ENCODE data around the gene USP32.

DNA sequence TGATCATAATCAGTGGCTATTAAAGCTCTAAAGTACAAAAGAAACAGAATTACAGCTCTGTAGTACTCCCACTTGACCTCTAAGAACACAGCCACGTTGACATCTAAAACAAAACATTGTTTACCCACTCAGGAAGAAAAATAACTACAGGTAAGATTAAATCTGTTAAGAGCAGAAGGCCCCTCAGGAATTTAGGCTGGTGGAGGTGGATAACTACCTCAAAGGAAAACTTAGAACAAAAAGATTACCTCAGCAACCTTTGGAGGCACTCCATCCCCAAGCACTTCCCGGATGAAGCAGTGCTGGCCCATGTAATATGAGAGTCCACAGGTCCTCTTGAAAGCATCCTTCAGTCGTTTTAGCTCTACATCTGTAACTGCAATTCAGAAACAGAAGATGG lies 46.7 kb downstream of the USP32 start:
- TF ChIP-seq, protein P1, sequence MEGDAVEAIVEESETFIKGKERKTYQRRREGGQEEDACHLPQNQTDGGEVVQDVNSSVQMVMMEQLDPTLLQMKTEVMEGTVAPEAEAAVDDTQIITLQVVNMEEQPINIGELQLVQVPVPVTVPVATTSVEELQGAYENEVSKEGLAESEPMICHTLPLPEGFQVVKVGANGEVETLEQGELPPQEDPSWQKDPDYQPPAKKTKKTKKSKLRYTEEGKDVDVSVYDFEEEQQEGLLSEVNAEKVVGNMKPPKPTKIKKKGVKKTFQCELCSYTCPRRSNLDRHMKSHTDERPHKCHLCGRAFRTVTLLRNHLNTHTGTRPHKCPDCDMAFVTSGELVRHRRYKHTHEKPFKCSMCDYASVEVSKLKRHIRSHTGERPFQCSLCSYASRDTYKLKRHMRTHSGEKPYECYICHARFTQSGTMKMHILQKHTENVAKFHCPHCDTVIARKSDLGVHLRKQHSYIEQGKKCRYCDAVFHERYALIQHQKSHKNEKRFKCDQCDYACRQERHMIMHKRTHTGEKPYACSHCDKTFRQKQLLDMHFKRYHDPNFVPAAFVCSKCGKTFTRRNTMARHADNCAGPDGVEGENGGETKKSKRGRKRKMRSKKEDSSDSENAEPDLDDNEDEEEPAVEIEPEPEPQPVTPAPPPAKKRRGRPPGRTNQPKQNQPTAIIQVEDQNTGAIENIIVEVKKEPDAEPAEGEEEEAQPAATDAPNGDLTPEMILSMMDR (IDR thresholded peaks at IDR 0.05): no peak
- TF ChIP-seq POLR2AphosphoS5 (IDR thresholded peaks at IDR 0.05): no peak
